ENCODE results near the gene SNX13. TPM values are rescaled to one million over a fixed set of nuclear protein-coding genes. Genes with fewer than 3 reads are reported as not detected.

SNX13 gene
- total and polyA plus RNA-seq, 12 donors, result 8.5 to 113 (median 67.4) TPM

DNA sequence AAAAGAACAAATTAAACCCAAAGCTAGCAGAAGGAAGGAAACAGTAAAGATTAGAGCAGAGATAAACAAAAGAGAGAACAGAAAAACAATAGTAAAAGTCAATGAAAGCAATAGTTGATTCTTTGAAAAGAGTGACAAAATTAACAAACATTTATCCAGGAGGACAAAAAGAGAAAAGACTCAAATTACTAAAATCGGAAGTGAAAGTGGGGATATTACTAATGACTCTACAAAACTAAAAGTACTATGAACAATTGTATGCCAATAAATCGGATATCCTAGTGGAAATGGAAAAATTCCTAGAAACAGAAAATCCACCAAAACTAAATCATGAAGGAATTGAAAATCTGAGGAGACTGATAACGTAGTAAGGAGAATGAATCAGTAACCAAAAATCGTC, 96.3 kb downstream of the SNX13 start:
- Histone ChIP-seq H3K9me3 (replicated peaks in 1 of 3) (no peaks in the 10 kb centered on the region), H3K36me3 (replicated peaks in 1 of 2) (peaks cover 0 to 8% of the 10 kb centered on the region in 2 donors), H3K27me3 (no peaks in the 10 kb centered on the region), H3K4me1 (replicated peaks in 1 of 2) (no peaks in the 10 kb centered on the region), H3K27ac (no peak overlapping the region), H3K4me3 (no peak overlapping the region)
- 70 to 96% (median 82%) methylated on average over 4 of the region's 4 CpGs for WGBS, 4 donors
- no peak for TF ChIP-seq POLR2A (IDR thresholded peaks at IDR 0.05)
- TF ChIP-seq, protein P1, sequence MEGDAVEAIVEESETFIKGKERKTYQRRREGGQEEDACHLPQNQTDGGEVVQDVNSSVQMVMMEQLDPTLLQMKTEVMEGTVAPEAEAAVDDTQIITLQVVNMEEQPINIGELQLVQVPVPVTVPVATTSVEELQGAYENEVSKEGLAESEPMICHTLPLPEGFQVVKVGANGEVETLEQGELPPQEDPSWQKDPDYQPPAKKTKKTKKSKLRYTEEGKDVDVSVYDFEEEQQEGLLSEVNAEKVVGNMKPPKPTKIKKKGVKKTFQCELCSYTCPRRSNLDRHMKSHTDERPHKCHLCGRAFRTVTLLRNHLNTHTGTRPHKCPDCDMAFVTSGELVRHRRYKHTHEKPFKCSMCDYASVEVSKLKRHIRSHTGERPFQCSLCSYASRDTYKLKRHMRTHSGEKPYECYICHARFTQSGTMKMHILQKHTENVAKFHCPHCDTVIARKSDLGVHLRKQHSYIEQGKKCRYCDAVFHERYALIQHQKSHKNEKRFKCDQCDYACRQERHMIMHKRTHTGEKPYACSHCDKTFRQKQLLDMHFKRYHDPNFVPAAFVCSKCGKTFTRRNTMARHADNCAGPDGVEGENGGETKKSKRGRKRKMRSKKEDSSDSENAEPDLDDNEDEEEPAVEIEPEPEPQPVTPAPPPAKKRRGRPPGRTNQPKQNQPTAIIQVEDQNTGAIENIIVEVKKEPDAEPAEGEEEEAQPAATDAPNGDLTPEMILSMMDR (IDR thresholded peaks at IDR 0.05), result no peak
- intact Hi-C loops (cut with DNase I), result no loop called here
- no peak for DNase-seq

GRCh38 chr7:17843041-17843440, 97.3 kb downstream of the SNX13 start:
- H3K27me3 ChIP-seq, result no peaks in the 10 kb centered on the region
- intact Hi-C loops (cut with DNase I), result no loop called here
- no peak overlapping the region for H3K27ac ChIP-seq
- no peak for DNase-seq
- no peaks in the 10 kb centered on the region for H3K9me3 ChIP-seq (replicated peaks in 1 of 3)
- no peak overlapping the region for H3K4me3 ChIP-seq
- no peak for TF ChIP-seq POLR2A (IDR thresholded peaks at IDR 0.05)
- TF ChIP-seq, protein P1 (IDR thresholded peaks at IDR 0.05), result no peak
- no peaks in the 10 kb centered on the region for H3K4me1 ChIP-seq (replicated peaks in 1 of 2)
- H3K36me3 ChIP-seq (replicated peaks in 1 of 2), result peaks cover 0 to 8% of the 10 kb centered on the region in 2 donors

GRCh38 chr7:17832820-17833355, 107.4 kb downstream of the SNX13 start:
- peaks cover 0 to 8% (median 0%) of the 10 kb centered on the region in 3 donors for H3K9me3 ChIP-seq (replicated peaks in 1 of 3)
- H3K4me1 ChIP-seq (replicated peaks in 1 of 2), result no peaks in the 10 kb centered on the region
- H3K27me3 ChIP-seq, result no peaks in the 10 kb centered on the region
- no peak overlapping the region for H3K27ac ChIP-seq
- DNase-seq, result no peak
- TF ChIP-seq, protein P1 (IDR thresholded peaks at IDR 0.05), result no peak
- no peak for TF ChIP-seq POLR2A (IDR thresholded peaks at IDR 0.05)
- intact Hi-C loops (cut with DNase I), result no loop called here
- no peaks in the 10 kb centered on the region for H3K36me3 ChIP-seq (replicated peaks in 1 of 2)
- H3K4me3 ChIP-seq, result no peak overlapping the region

DNA sequence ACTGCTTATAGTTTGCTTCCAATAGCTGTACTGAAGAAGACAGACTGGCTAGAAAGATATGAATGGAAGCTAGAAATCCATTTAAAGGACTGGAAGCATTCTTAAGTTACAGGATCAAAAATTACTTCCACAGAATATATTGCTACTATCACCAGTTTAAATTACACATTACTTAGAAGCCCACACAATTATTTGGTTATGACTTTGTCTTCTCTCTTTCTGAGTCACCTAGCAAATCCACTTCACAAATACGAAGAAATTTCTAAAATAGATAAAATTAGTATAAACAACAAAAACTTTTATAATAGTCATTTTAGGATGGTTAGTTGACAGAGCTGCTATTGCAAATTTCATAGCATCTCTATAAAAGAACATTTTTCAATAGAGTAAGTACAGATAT, 108.1 kb downstream of the SNX13 start:
- Histone ChIP-seq H3K4me1 (replicated peaks in 1 of 2) (no peaks in the 10 kb centered on the region), H3K9me3 (replicated peaks in 1 of 3) (peaks cover 0 to 8% (median 0%) of the 10 kb centered on the region in 3 donors)
- WGBS, 4 donors, result 91 to 98% (median 96%) methylated on average over 1 of the region's 1 CpG

More for the DNA sequence above, 108.1 kb downstream of the SNX13 start:
- H3K27ac ChIP-seq, result no peak overlapping the region
- DNase-seq, result no peak
- intact Hi-C loops (cut with DNase I), result no loop called here
- TF ChIP-seq, protein P1 (IDR thresholded peaks at IDR 0.05), result no peak
- no peaks in the 10 kb centered on the region for H3K36me3 ChIP-seq (replicated peaks in 1 of 2)
- no peaks in the 10 kb centered on the region for H3K27me3 ChIP-seq
- no peak overlapping the region for H3K4me3 ChIP-seq
